GM19467 (cell line): ENCODE data around the gene TBX6.

ENCODE experiments used
- ATAC-seq: cut with Tn5 transposase; IDR thresholded peaks from one replicate; pipeline ENCODE4 v1.9.1; 2021; ENCODE audit warnings: mild to moderate bottlenecking, moderate library complexity; ENCODE audit not compliant: unreplicated experiment

TBX6 gene

DNA sequence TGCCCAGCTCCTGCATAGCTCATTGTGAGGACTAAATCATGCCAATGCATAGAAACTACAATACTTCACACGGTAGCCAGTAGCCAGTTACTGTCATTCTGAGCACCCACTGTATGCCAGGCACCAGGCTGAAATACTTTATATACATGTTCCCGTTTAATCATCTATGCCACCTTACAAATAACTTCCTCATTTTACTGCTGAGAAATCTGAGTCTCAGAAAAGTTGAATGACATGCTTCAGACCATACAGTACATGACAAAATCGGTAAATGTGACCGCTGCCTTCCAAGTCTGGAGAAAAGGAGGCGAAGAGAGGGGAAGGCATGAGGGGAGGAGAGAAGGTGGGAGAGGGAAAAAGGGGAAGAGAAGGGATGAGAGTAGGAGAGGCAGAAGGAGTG lies 51.5 kb downstream of the TBX6 start:
- ATAC-seq: no peak
